Measurements from ENCODE around the gene RDH12. TPM values are rescaled to one million over a fixed set of nuclear protein-coding genes. Genes with fewer than 3 reads are reported as not detected.

Gene RDH12
- total and polyA plus RNA-seq, 9 of the 15 experiments (the other 6 are each of a cell fraction or from before 2014, with no cell fraction given) = 0.03 to 0.29 (median 0.07) TPM; not detected in 2

DNA sequence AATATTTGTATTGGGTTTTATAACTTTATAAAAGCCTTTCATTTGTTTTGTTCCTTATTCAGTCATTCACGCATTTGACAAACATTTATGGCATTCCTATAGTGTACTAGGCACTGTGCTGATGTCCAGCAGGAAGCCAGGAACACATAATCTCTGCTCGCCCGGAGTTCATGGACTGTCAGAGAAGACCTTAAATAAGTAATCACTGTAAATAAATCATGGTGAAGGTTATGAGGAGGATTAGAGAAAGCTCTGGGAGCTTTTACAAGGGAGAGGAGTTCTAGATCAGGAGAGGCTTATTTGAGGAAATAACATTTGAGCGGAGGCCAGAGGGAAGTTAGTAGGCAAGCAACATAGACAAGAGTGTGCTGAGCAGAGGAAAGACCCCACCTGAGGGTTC, 4.7 kb upstream of the RDH12 start:
- H4K20me1 ChIP-seq (replicated peaks; ENCODE audit: control insufficient read depth, insufficient read depth, low read length) = no peaks in the 10 kb centered on the region
- no peaks in the 10 kb centered on the region for H3K9me3 ChIP-seq (replicated peaks; ENCODE audit: control insufficient read depth, insufficient read depth, low read depth, low read length)
- intact Hi-C loops (cut with micrococcal nuclease) = no loop called here
- peaks cover 6 to 8% of the 10 kb centered on the region in 2 experiments; a peak in 3 of 5 replicates for H3K4me1 ChIP-seq (replicated peaks in 1 of 2; ENCODE audit: control insufficient read depth in 2 of 2, insufficient read depth in 2 of 2, low read length in 2 of 2)
- CTCF ChIA-PET (ENCODE audit: low intra/inter-chr PET ratio) = no interaction called here
- FAIRE-seq (no peak), DNase-seq (ENCODE audit: extremely low read depth in 1 of 4, low spot score in 3 of 4) (no peak), ATAC-seq (no peak)
- no peak overlapping the region for H3K27ac ChIP-seq (ENCODE audit: extremely low read depth, low read depth, low read length)
- no peak overlapping the region for H3K9ac ChIP-seq (ENCODE audit: insufficient read depth in 1 of 2, low read depth in 2 of 2, low read length in 2 of 2)
- TF ChIP-seq MCM7 (IDR thresholded peaks at IDR 0.05) (no peak), RUNX1 (IDR thresholded peaks at IDR 0.05; ENCODE audit: low read depth) (no peak), EGR1 (conservative IDR thresholded peaks at IDR 0.05) (no peak), CTBP1 (IDR thresholded peaks at IDR 0.05; ENCODE audit: borderline replicate concordance) (no peak), PCBP2 (IDR thresholded peaks at IDR 0.05; ENCODE audit: low read depth, low read length, poor library complexity, severe bottlenecking) (no peak), GTF2A2 (tag; IDR thresholded peaks at IDR 0.05) (no peak), EZH2 (IDR thresholded peaks at IDR 0.05; ENCODE audit: borderline replicate concordance, low read depth, low read length) (no peak), SP1 (CRISPR knock-in tag; IDR thresholded peaks at IDR 0.05) (no peak), FOS (IDR thresholded peaks at IDR 0.05; ENCODE audit: extremely low read depth, insufficient read length) (no peak), PTRF (tag; IDR thresholded peaks at IDR 0.05) (no peak), ZNF133 (CRISPR knock-in tag; IDR thresholded peaks at IDR 0.05) (no peak), HEY1 (CRISPR knock-in tag; IDR thresholded peaks at IDR 0.05; ENCODE audit: borderline replicate concordance) (no peak), ZNF584 (CRISPR knock-in tag; IDR thresholded peaks at IDR 0.05; ENCODE audit: low read depth) (no peak), TAF7 (tag; IDR thresholded peaks at IDR 0.05) (no peak)
- TF ChIP-seq, protein P1, sequence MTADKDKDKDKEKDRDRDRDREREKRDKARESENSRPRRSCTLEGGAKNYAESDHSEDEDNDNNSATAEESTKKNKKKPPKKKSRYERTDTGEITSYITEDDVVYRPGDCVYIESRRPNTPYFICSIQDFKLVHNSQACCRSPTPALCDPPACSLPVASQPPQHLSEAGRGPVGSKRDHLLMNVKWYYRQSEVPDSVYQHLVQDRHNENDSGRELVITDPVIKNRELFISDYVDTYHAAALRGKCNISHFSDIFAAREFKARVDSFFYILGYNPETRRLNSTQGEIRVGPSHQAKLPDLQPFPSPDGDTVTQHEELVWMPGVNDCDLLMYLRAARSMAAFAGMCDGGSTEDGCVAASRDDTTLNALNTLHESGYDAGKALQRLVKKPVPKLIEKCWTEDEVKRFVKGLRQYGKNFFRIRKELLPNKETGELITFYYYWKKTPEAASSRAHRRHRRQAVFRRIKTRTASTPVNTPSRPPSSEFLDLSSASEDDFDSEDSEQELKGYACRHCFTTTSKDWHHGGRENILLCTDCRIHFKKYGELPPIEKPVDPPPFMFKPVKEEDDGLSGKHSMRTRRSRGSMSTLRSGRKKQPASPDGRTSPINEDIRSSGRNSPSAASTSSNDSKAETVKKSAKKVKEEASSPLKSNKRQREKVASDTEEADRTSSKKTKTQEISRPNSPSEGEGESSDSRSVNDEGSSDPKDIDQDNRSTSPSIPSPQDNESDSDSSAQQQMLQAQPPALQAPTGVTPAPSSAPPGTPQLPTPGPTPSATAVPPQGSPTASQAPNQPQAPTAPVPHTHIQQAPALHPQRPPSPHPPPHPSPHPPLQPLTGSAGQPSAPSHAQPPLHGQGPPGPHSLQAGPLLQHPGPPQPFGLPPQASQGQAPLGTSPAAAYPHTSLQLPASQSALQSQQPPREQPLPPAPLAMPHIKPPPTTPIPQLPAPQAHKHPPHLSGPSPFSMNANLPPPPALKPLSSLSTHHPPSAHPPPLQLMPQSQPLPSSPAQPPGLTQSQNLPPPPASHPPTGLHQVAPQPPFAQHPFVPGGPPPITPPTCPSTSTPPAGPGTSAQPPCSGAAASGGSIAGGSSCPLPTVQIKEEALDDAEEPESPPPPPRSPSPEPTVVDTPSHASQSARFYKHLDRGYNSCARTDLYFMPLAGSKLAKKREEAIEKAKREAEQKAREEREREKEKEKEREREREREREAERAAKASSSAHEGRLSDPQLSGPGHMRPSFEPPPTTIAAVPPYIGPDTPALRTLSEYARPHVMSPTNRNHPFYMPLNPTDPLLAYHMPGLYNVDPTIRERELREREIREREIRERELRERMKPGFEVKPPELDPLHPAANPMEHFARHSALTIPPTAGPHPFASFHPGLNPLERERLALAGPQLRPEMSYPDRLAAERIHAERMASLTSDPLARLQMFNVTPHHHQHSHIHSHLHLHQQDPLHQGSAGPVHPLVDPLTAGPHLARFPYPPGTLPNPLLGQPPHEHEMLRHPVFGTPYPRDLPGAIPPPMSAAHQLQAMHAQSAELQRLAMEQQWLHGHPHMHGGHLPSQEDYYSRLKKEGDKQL (CRISPR knock-in tag; IDR thresholded peaks at IDR 0.05; ENCODE audit: borderline replicate concordance) = no peak
- TF ChIP-seq, protein P2, sequence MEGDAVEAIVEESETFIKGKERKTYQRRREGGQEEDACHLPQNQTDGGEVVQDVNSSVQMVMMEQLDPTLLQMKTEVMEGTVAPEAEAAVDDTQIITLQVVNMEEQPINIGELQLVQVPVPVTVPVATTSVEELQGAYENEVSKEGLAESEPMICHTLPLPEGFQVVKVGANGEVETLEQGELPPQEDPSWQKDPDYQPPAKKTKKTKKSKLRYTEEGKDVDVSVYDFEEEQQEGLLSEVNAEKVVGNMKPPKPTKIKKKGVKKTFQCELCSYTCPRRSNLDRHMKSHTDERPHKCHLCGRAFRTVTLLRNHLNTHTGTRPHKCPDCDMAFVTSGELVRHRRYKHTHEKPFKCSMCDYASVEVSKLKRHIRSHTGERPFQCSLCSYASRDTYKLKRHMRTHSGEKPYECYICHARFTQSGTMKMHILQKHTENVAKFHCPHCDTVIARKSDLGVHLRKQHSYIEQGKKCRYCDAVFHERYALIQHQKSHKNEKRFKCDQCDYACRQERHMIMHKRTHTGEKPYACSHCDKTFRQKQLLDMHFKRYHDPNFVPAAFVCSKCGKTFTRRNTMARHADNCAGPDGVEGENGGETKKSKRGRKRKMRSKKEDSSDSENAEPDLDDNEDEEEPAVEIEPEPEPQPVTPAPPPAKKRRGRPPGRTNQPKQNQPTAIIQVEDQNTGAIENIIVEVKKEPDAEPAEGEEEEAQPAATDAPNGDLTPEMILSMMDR (IDR thresholded peaks at IDR 0.05 in 2 of 3, conservative IDR thresholded peaks at IDR 0.05 in 1 of 3; ENCODE audit: insufficient read depth in 2 of 3, low read depth in 1 of 3, low read length in 3 of 3) = no peak
- WGBS (ENCODE audit: insufficient coverage, low coverage, missing lambda C conversion rate) = 74% methylated on average over 4 of the region's 4 CpGs
- peaks cover 19% of the 10 kb centered on the region for H3K36me3 ChIP-seq (ENCODE audit: control insufficient read depth, insufficient read depth, low read length)
- no TSS peak for BruUV-seq (replicated peaks)
- H2AFZ ChIP-seq (ENCODE audit: low read depth, low read length) = no peak overlapping the region
- H3K27me3 ChIP-seq (ENCODE audit: control insufficient read depth in 2 of 2, insufficient read depth in 2 of 2, low read length in 2 of 2) = no peaks in the 10 kb centered on the region
- in situ Hi-C loops (cut with MboI) = no loop called here
- H3K4me3 ChIP-seq = no peak overlapping the region
- POLR2A ChIA-PET = no interaction called here
- no peak overlapping the region for H3K4me2 ChIP-seq (ENCODE audit: insufficient read depth, low read length)
- peaks cover 36% of the 10 kb centered on the region for H3K79me2 ChIP-seq (ENCODE audit: control insufficient read depth, insufficient read depth, low read length)
- H3K9me1 ChIP-seq (ENCODE audit: control insufficient read depth, insufficient read depth, low read length) = no peaks in the 10 kb centered on the region

All from K562 (cell line).